Smooth muscle cell (in vitro differentiated cells): Measurements from ENCODE around the gene C16orf86. TPM values are rescaled to one million over a fixed set of nuclear protein-coding genes. Genes with fewer than 3 reads are reported as not detected.

Experiments used
- DNase-seq: peaks from one replicate; lab custom pipeline; 2025; ENCODE audit not compliant: unreplicated experiment; lab: John Stamatoyannopoulos, UW
- H2AFZ ChIP-seq: fragments of 200-600 bp; sonication (generic); 2 replicates; pipeline ENCODE4 v1.6.0; 2016; ENCODE audit warnings: antibody characterized with exemption, low read depth, mild to moderate bottlenecking
- H3F3A ChIP-seq: fragments of 200-600 bp; sonication (generic); 2 replicates; pipeline ENCODE4 v1.6.0; 2017; ENCODE audit warnings: antibody characterized with exemption, low read depth
- H3K27ac ChIP-seq: fragments of 200-600 bp; sonication (generic); 2 replicates; pipeline ENCODE4 v1.5.1; 2016; ENCODE audit warnings: low read depth, mild to moderate bottlenecking
- H3K27me3 ChIP-seq: fragments of 200-600 bp; sonication (generic); 2 replicates; pipeline ENCODE4 v1.6.1; 2016; ENCODE audit warnings: low read depth, mild to moderate bottlenecking
- H3K36me3 ChIP-seq: fragments of 200-600 bp; sonication (generic); 2 replicates; pipeline ENCODE4 v1.5.1; 2016; ENCODE audit warnings: low read depth
- H3K4me1 ChIP-seq: fragments of 200-600 bp; sonication (generic); 2 replicates; pipeline ENCODE4 v1.5.1; 2016; ENCODE audit warnings: low read depth
- H3K4me2 ChIP-seq: fragments of 200-600 bp; sonication (generic); 2 replicates; pipeline ENCODE4 v1.6.0; 2016; ENCODE audit warnings: mild to moderate bottlenecking
- H3K4me3 ChIP-seq: fragments of 200-600 bp; sonication (generic); 2 replicates; pipeline ENCODE4 v1.5.1; 2016; ENCODE audit warnings: mild to moderate bottlenecking
- H3K79me2 ChIP-seq: fragments of 200-600 bp; sonication (generic); 2 replicates; pipeline ENCODE4 v1.6.0; 2016; ENCODE audit warnings: low read depth, mild to moderate bottlenecking
- H3K9ac ChIP-seq: fragments of 200-600 bp; sonication (generic); 2 replicates; pipeline ENCODE4 v1.6.0; 2016; ENCODE audit warnings: low read depth
- H3K9me3 ChIP-seq: fragments of 200-600 bp; sonication (generic); replicated peaks from 2 replicates; pipeline ENCODE4 v1.5.1; 2016; ENCODE audit warnings: low read depth
- H4K20me1 ChIP-seq: fragments of 200-600 bp; sonication (generic); 2 replicates; pipeline ENCODE4 v1.6.0; 2016; ENCODE audit warnings: low read depth
- CTCF ChIP-seq: fragments of 200-600 bp; sonication (generic); IDR thresholded peaks from 2 replicates; pipeline ENCODE4 v1.5.1; 2017; ENCODE audit warnings: borderline replicate concordance, mild to moderate bottlenecking, antibody characterized with exemption; ENCODE audit not compliant: insufficient read depth, poor library complexity, severe bottlenecking
- WGBS: methylation state at CpG from one replicate; pipeline ENCODE4 v1.1.7; 2016; ENCODE audit warnings: low lambda C conversion rate; 5-methylcytosine and 5-hydroxymethylcytosine counted together
- polyA plus RNA-seq: library from polyadenylated mRNA; unstranded; fragments of >200 nt; fragmentation: Nextera tagmentation; extraction: Ambion mirVana; gene quantifications from 2 replicates; pipeline ENCODE4 v1.2.1, GENCODE V29; 2016
- total RNA-seq: library from RNA; depleted of rRNA; stranded (reverse); fragments of >200 nt; gene quantifications from 2 replicates; pipeline ENCODE4 v1.2.3, GENCODE V29; 2014

The C16orf86 gene
- total and polyA plus RNA-seq, 2 experiments from 2014 or later, result 3.4 to 8.5 TPM

- no peak overlapping the region for H3K4me2 ChIP-seq
- no peaks in the 10 kb centered on the region for H3F3A ChIP-seq
- 93% methylated on average over 9 of the region's 9 CpGs for WGBS
- no peak overlapping the region for H3K27ac ChIP-seq
- no peaks in the 10 kb centered on the region for H3K79me2 ChIP-seq
- DNase-seq, result no peak
- H3K27me3 ChIP-seq, result peaks cover 38% of the 10 kb centered on the region
- H2AFZ ChIP-seq, result no peak overlapping the region
- peaks cover under 1% of the 10 kb centered on the region for H3K36me3 ChIP-seq
- no peaks in the 10 kb centered on the region for H3K4me1 ChIP-seq
- no peak overlapping the region for H3K4me3 ChIP-seq
- H3K9me3 ChIP-seq, result no peaks in the 10 kb centered on the region
- no peak overlapping the region for H3K9ac ChIP-seq
- H4K20me1 ChIP-seq, result no peaks in the 10 kb centered on the region
- no peak for TF ChIP-seq CTCF
Measured at GRCh38 chr16:67644038-67644437, 22.6 kb upstream of the C16orf86 start.

GRCh38 chr16:67645397-67646121, 21.1 kb upstream of the C16orf86 start:
- Histone ChIP-seq H4K20me1 (no peaks in the 10 kb centered on the region), H3K9ac (no peak overlapping the region), H3F3A (no peaks in the 10 kb centered on the region), H3K27ac (no peak overlapping the region), H3K27me3 (peaks cover 44% of the 10 kb centered on the region), H3K79me2 (no peaks in the 10 kb centered on the region), H3K4me1 (no peaks in the 10 kb centered on the region), H3K4me2 (no peak overlapping the region), H3K36me3 (no peaks in the 10 kb centered on the region), H3K9me3 (no peaks in the 10 kb centered on the region), H2AFZ (no peak overlapping the region), H3K4me3 (peak overlapping the region; percentile 41)
- no peak for TF ChIP-seq CTCF
- no peak for DNase-seq
- 89% methylated on average over 12 of the region's 15 CpGs for whole genome bisulfite sequencing

- no peaks in the 10 kb centered on the region for H3K79me2 ChIP-seq
- no peak overlapping the region for H3K9ac ChIP-seq
- no peak for DNase-seq
- no peak for TF ChIP-seq CTCF
- no peak overlapping the region for H3K4me2 ChIP-seq
- no peaks in the 10 kb centered on the region for H3K9me3 ChIP-seq
- H4K20me1 ChIP-seq, result no peaks in the 10 kb centered on the region
- no peak overlapping the region for H2AFZ ChIP-seq
- no peak overlapping the region for H3K27ac ChIP-seq
- H3K4me1 ChIP-seq, result no peaks in the 10 kb centered on the region
- no peaks in the 10 kb centered on the region for H3K36me3 ChIP-seq
- 89% methylated on average over 15 of the region's 15 CpGs for WGBS
- H3F3A ChIP-seq, result no peaks in the 10 kb centered on the region
- H3K27me3 ChIP-seq, result peaks cover 54% of the 10 kb centered on the region
- H3K4me3 ChIP-seq, result no peak overlapping the region
Measured at GRCh38 chr16:67647111-67647651, 19.4 kb upstream of the C16orf86 start.

- no peaks in the 10 kb centered on the region for H3K9me3 ChIP-seq
- no peak for DNase-seq
- no peaks in the 10 kb centered on the region for H4K20me1 ChIP-seq
- no peak overlapping the region for H3K4me3 ChIP-seq
- H2AFZ ChIP-seq, result no peak overlapping the region
- H3F3A ChIP-seq, result no peaks in the 10 kb centered on the region
- no peak overlapping the region for H3K9ac ChIP-seq
- H3K4me2 ChIP-seq, result no peak overlapping the region
- no peaks in the 10 kb centered on the region for H3K4me1 ChIP-seq
- no peaks in the 10 kb centered on the region for H3K79me2 ChIP-seq
- no peaks in the 10 kb centered on the region for H3K36me3 ChIP-seq
- TF ChIP-seq CTCF, result no peak
- 95% methylated on average over 8 of the region's 13 CpGs for WGBS
- peaks cover 54% of the 10 kb centered on the region for H3K27me3 ChIP-seq
- no peak overlapping the region for H3K27ac ChIP-seq
Measured at GRCh38 chr16:67647681-67648080, 18.9 kb upstream of the C16orf86 start.
